Activated CD4-positive, alpha-beta T cell treated with anti-CD3 and anti-CD28 coated beads, Interleukin-2, amount 10 ng/mL, durations not matched to agents 7 days and 5 days (primary cell): ENCODE measurements around the gene SLC38A10. TPM values are rescaled to one million over a fixed set of nuclear protein-coding genes. Genes with fewer than 3 reads are reported as not detected.
A peak's percentile ranks its signal among the peaks of the same experiment; 100 is the strongest.

Experiments used
- CTCF ChIA-PET: fragments of 350-600 bp; sonication (Branson Sonifier 250); formaldehyde crosslinking; loops from one replicate; lab custom pipeline; 2021; ENCODE audit warnings: antibody characterized with exemption; lab: Charles Lee
- POLR2A ChIA-PET: fragments of 350-600 bp; sonication (Branson Sonifier 250); formaldehyde crosslinking; loops from one replicate; lab custom pipeline; 2021; ENCODE audit warnings: antibody characterized with exemption; lab: Charles Lee
- DNase-seq: peaks from one replicate; pipeline ENCODE4 v3.0.0-alpha.2; 2020
- H3K27ac Mint-ChIP-seq: one replicate; pipeline ENCODE4 v1.8.0; 2021; ENCODE audit warnings: mild to moderate bottlenecking, moderate library complexity, mixed read lengths
- H3K27me3 Mint-ChIP-seq: one replicate; pipeline ENCODE4 v1.8.0; 2021; ENCODE audit warnings: mixed read lengths
- H3K36me3 Mint-ChIP-seq: one replicate; pipeline ENCODE4 v1.8.0; 2021; ENCODE audit warnings: low read depth, mixed read lengths
- H3K4me1 Mint-ChIP-seq: one replicate; pipeline ENCODE4 v1.8.0; 2021; ENCODE audit warnings: mixed read lengths
- H3K4me3 Mint-ChIP-seq: one replicate; pipeline ENCODE4 v1.8.0; 2021; ENCODE audit warnings: mild to moderate bottlenecking, moderate library complexity, mixed read lengths
- H3K9me3 Mint-ChIP-seq: one replicate; pipeline ENCODE4 v1.8.0; 2021; ENCODE audit warnings: mixed read lengths
- total RNA-seq, 2 experiments: library from RNA; stranded (reverse); gene quantifications; one replicate each; pipeline ENCODE4 v1.2.3, GENCODE V29; 2021

The SLC38A10 gene
- 100 to 1,000 TPM in 1 of 2 experiments, 10 to 100 TPM in 1; 94.4 to 109 TPM for total RNA-seq

- H3K9me3 Mint-ChIP-seq = no peaks in the 10 kb centered on the region
- peaks cover 9% of the 10 kb centered on the region for H3K36me3 Mint-ChIP-seq
- peak; percentile 95 for DNase-seq
- POLR2A ChIA-PET = no interaction called here
- H3K27me3 Mint-ChIP-seq = no peaks in the 10 kb centered on the region
- CTCF ChIA-PET = interaction anchor here (0.7 to 1.9 kb wide), 5 partner anchors 10 to 224 kb away, joined by 3 to 8 read pairs (median 5); no protein-coding TSS in a partner anchor
- H3K4me3 Mint-ChIP-seq = peak within 1 kb of the TSS; percentile 88
- peak within 1 kb of the TSS; percentile 97 for H3K27ac Mint-ChIP-seq
- peaks cover 45% of the 10 kb centered on the region for H3K4me1 Mint-ChIP-seq
Measured at GRCh38 chr17:81295031-81295675, at the start of gene SLC38A10. SLC38A10 (minus strand) TSS chr17:81295307; CDS start chr17:81294921, 386 bp downstream.

- CTCF ChIA-PET = no interaction called here
- H3K27ac Mint-ChIP-seq = no peak overlapping the region
- POLR2A ChIA-PET = no interaction called here
- H3K9me3 Mint-ChIP-seq = no peaks in the 10 kb centered on the region
- H3K36me3 Mint-ChIP-seq = peaks cover 4% of the 10 kb centered on the region
- H3K4me3 Mint-ChIP-seq = no peak overlapping the region
- H3K27me3 Mint-ChIP-seq = peaks cover 40% of the 10 kb centered on the region
- no peak for DNase-seq
- H3K4me1 Mint-ChIP-seq = peaks cover 8% of the 10 kb centered on the region
Measured at GRCh38 chr17:81342269-81343070, 47.4 kb upstream of the SLC38A10 start.

GRCh38 chr17:81341516-81342268, 46.6 kb upstream of the SLC38A10 start:
- Mint-ChIP-seq H3K27ac (no peak overlapping the region), H3K27me3 (peaks cover 37% of the 10 kb centered on the region), H3K36me3 (peaks cover 4% of the 10 kb centered on the region), H3K4me3 (no peak overlapping the region), H3K9me3 (no peaks in the 10 kb centered on the region), H3K4me1 (peaks cover 8% of the 10 kb centered on the region)
- DNase-seq = no peak
- CTCF ChIA-PET = no interaction called here
- POLR2A ChIA-PET = no interaction called here

GRCh38 chr17:81340607-81341515, 45.8 kb upstream of the SLC38A10 start:
- peaks cover 4% of the 10 kb centered on the region for H3K36me3 Mint-ChIP-seq
- peak overlapping the region; percentile 5 for H3K27ac Mint-ChIP-seq
- ChIA-PET CTCF (no interaction called here), POLR2A (no interaction called here)
- no peaks in the 10 kb centered on the region for H3K9me3 Mint-ChIP-seq
- peaks cover 8% of the 10 kb centered on the region for H3K4me1 Mint-ChIP-seq
- H3K27me3 Mint-ChIP-seq = peaks cover 37% of the 10 kb centered on the region
- DNase-seq = no peak
- H3K4me3 Mint-ChIP-seq = no peak overlapping the region

GRCh38 chr17:81339534-81340296, 44.6 kb upstream of the SLC38A10 start:
- H3K4me3 Mint-ChIP-seq = no peak overlapping the region
- CTCF ChIA-PET = no interaction called here
- peaks cover 4% of the 10 kb centered on the region for H3K36me3 Mint-ChIP-seq

GRCh38 chr17:81339191-81339533, 44.1 kb upstream of the SLC38A10 start:
- no peak for DNase-seq
- Mint-ChIP-seq H3K27ac (no peak overlapping the region), H3K36me3 (no peaks in the 10 kb centered on the region), H3K27me3 (peaks cover 28% of the 10 kb centered on the region), H3K4me1 (no peaks in the 10 kb centered on the region), H3K9me3 (no peaks in the 10 kb centered on the region), H3K4me3 (no peak overlapping the region)
- CTCF ChIA-PET = no interaction called here
- POLR2A ChIA-PET = no interaction called here

More at GRCh38 chr17:81339534-81340296, 44.6 kb upstream of the SLC38A10 start:
- Mint-ChIP-seq H3K9me3 (no peaks in the 10 kb centered on the region), H3K4me1 (peaks cover 5% of the 10 kb centered on the region), H3K27ac (no peak overlapping the region), H3K27me3 (peaks cover 33% of the 10 kb centered on the region)
- POLR2A ChIA-PET = no interaction called here
- no peak for DNase-seq

- peaks cover 23% of the 10 kb centered on the region for H3K27me3 Mint-ChIP-seq
- CTCF ChIA-PET = interaction anchor here (1.6 kb wide), 1 partner anchor 146 kb away, joined by 4 read pairs; no protein-coding TSS in a partner anchor
- no peak for DNase-seq
- H3K4me3 Mint-ChIP-seq = no peak overlapping the region
- no peaks in the 10 kb centered on the region for H3K9me3 Mint-ChIP-seq
- POLR2A ChIA-PET = no interaction called here
- H3K27ac Mint-ChIP-seq = no peak overlapping the region
- H3K4me1 Mint-ChIP-seq = no peaks in the 10 kb centered on the region
- H3K36me3 Mint-ChIP-seq = no peaks in the 10 kb centered on the region
Measured at GRCh38 chr17:81338274-81339190, 43.4 kb upstream of the SLC38A10 start.

GRCh38 chr17:81337476-81337879, 42.4 kb upstream of the SLC38A10 start:
- POLR2A ChIA-PET = no interaction called here
- Mint-ChIP-seq H3K36me3 (no peaks in the 10 kb centered on the region), H3K27me3 (peaks cover 15% of the 10 kb centered on the region), H3K4me1 (no peaks in the 10 kb centered on the region), H3K4me3 (no peak overlapping the region), H3K27ac (no peak overlapping the region), H3K9me3 (no peaks in the 10 kb centered on the region)
- CTCF ChIA-PET = interaction anchor here (1.6 kb wide), 1 partner anchor 147 kb away, joined by 4 read pairs; no protein-coding TSS in a partner anchor
- no peak for DNase-seq

- ChIA-PET CTCF (interaction anchor here (1.6 kb wide), 1 partner anchor 148 kb away, joined by 4 read pairs; no protein-coding TSS in a partner anchor), POLR2A (no interaction called here)
- H3K27ac Mint-ChIP-seq = no peak overlapping the region
- no peaks in the 10 kb centered on the region for H3K4me1 Mint-ChIP-seq
- peaks cover 11% of the 10 kb centered on the region for H3K27me3 Mint-ChIP-seq
- no peak for DNase-seq
- H3K9me3 Mint-ChIP-seq = no peaks in the 10 kb centered on the region
- no peaks in the 10 kb centered on the region for H3K36me3 Mint-ChIP-seq
- H3K4me3 Mint-ChIP-seq = no peak overlapping the region
Measured at GRCh38 chr17:81336930-81337325, 41.8 kb upstream of the SLC38A10 start.

- H3K9me3 Mint-ChIP-seq = no peaks in the 10 kb centered on the region
- no peaks in the 10 kb centered on the region for H3K4me1 Mint-ChIP-seq
- ChIA-PET CTCF (no interaction called here), POLR2A (no interaction called here)
- no peaks in the 10 kb centered on the region for H3K36me3 Mint-ChIP-seq
- no peak overlapping the region for H3K27ac Mint-ChIP-seq
- H3K4me3 Mint-ChIP-seq = no peak overlapping the region
- DNase-seq = no peak
- H3K27me3 Mint-ChIP-seq = peaks cover 11% of the 10 kb centered on the region
Measured at GRCh38 chr17:81336296-81336929, 41.3 kb upstream of the SLC38A10 start.
